K562 (cell line): ENCODE results near the gene VRK2. TPM values are rescaled to one million over a fixed set of nuclear protein-coding genes. Genes with fewer than 3 reads are reported as not detected.
A peak's percentile ranks its signal among the peaks of the same experiment; 100 is the strongest.

Source experiments
- ARID1B ChIP-seq: fragments of 450-650 bp; IDR thresholded peaks from 2 replicates; pipeline ENCODE4 v1.6.1; 2016; ENCODE audit warnings: antibody characterized with exemption, mild to moderate bottlenecking, inconsistent platforms
- ARID4B ChIP-seq: sonication (generic); formaldehyde crosslinking; IDR thresholded peaks from 2 replicates; pipeline ENCODE4 v1.8.0; 2022; ENCODE audit warnings: mild to moderate bottlenecking, missing genetic modification reagents
- BDP1 ChIP-seq: IDR thresholded peaks from 3 replicates; pipeline ENCODE4 v1.6.1; 2011; ENCODE audit not compliant: insufficient read length, insufficient read depth
- ELF4 ChIP-seq: fragments of 450-650 bp; formaldehyde crosslinking; IDR thresholded peaks from 2 replicates; pipeline ENCODE4 v1.4.0; 2022; ENCODE audit warnings: missing genetic modification characterization
- FOXK2 ChIP-seq, 2 experiments: fragments of 450-650 bp; IDR thresholded peaks in 1 of 2; conservative IDR thresholded peaks in 1 of 2; 2 replicates each; pipeline ENCODE4 v1.6.1; 2016; ENCODE audit warnings: low read depth in 2 of 2, mild to moderate bottlenecking in 1 of 2
- KAT2B ChIP-seq: IDR thresholded peaks from one replicate; pipeline ENCODE4 v1.6.1; 2012; ENCODE audit warnings: low read depth, mild to moderate bottlenecking, control low read depth, inconsistent platforms, low read length, moderate library complexity
- PRDM10 ChIP-seq: fragments of 450-650 bp; IDR thresholded peaks from 2 replicates; pipeline ENCODE4 v1.6.1; 2018; ENCODE audit not compliant: partially characterized antibody
- PURB ChIP-seq: sonication (generic); formaldehyde crosslinking; IDR thresholded peaks from 2 replicates; pipeline ENCODE4 v1.9.0; 2021; ENCODE audit warnings: low read depth, mild to moderate bottlenecking, missing genetic modification reagents
- RHOXF2B ChIP-seq: fragments of 250-450 bp; sonication (Bioruptor Pico); conservative IDR thresholded peaks from 2 replicates; pipeline ENCODE4 v1.5.1; 2021
- SREBF1 ChIP-seq: fragments of 150-350 bp; IDR thresholded peaks from 2 replicates; pipeline ENCODE4 v1.6.1; 2014; ENCODE audit warnings: antibody characterized with exemption, low read depth, low read length, borderline replicate concordance
- TAF7 ChIP-seq: fragments of 450-650 bp; IDR thresholded peaks from 2 replicates; pipeline ENCODE4 v1.6.1; 2016; ENCODE audit warnings: missing genetic modification characterization, missing compliant biosample characterization
- TCF3 ChIP-seq: sonication (generic); formaldehyde crosslinking; IDR thresholded peaks from 2 replicates; pipeline ENCODE4 v1.4.0; 2020; ENCODE audit warnings: mild to moderate bottlenecking, missing genetic modification reagents
- TSHZ1 ChIP-seq: fragments of 250-450 bp; sonication (Bioruptor Pico); IDR thresholded peaks from 2 replicates; pipeline ENCODE4 v1.4.0; 2020; ENCODE audit warnings: mild to moderate bottlenecking, moderate library complexity
- ZNF699 ChIP-seq: fragments of 250-450 bp; sonication (Bioruptor Pico); IDR thresholded peaks from 2 replicates; pipeline ENCODE4 v1.8.0; 2021; ENCODE audit warnings: mild to moderate bottlenecking, moderate library complexity; ENCODE audit not compliant: insufficient replicate concordance
- polyA plus RNA-seq, 8 experiments: library from polyadenylated mRNA; depleted of rRNA in 4 of 8; stranded (reverse) in 5 of 8; unstranded in 3 of 8; fragments of >200 nt; fragmentation: Nextera tagmentation in 2 of 8; fragmentation: Illumina TruSeq in 1 of 8; extraction: Ambion mirVana in 2 of 8; extraction: Trizol in 1 of 8; gene quantifications; 2 replicates each; pipeline versions ENCODE4 v1.2.1 to v1.2.3, GENCODE V29; 2011 to 2014; ENCODE audit warnings: inconsistent platforms in 1 of 8, missing spikeins in 1 of 8
- total RNA-seq, 7 experiments: library from RNA; depleted of rRNA in 6 of 7; stranded (reverse); fragments of >200 nt in 6 of 7; fragmentation: Illumina TruSeq in 2 of 7; extraction: Trizol in 2 of 7; gene quantifications; 2 replicates each; pipeline versions ENCODE4 v1.2.1 to v1.2.3, GENCODE V29; 2011 to 2021; ENCODE audit warnings: low replicate concordance in 1 of 7

Gene VRK2
- total and polyA plus RNA-seq, 9 of the 15 experiments (the other 6 are each of a cell fraction or from before 2014, with no cell fraction given), result 22.6 to 49.2 (median 36.2) TPM

- TF ChIP-seq PRDM10, result peak; percentile 65
- TF ChIP-seq BDP1, result no peak
- no peak for TF ChIP-seq ELF4
- no peak; a peak in 1 of 4 replicates for TF ChIP-seq FOXK2 (conservative IDR thresholded peaks at IDR 0.05 in 1 of 2, IDR thresholded peaks at IDR 0.05 in 1 of 2; ENCODE audit: low read depth in 2 of 2)
- no peak for TF ChIP-seq KAT2B
- no peak for TF ChIP-seq PURB (CRISPR knock-in tag)
- TF ChIP-seq TSHZ1 (CRISPR knock-in tag), result no peak
- peak; percentile 3; the same call in 1 of the 2 replicates for TF ChIP-seq ARID1B
- TF ChIP-seq ZNF699, result no peak
- TF ChIP-seq ARID4B (CRISPR knock-in tag), result no peak; the same call in 1 of the 2 replicates
- TF ChIP-seq TCF3, result no peak
- no peak for TF ChIP-seq SREBF1
- TF ChIP-seq TAF7 (tag), result peak; percentile 49; the same call in 1 of the 2 replicates
- TF ChIP-seq RHOXF2B (CRISPR knock-in tag), result no peak
Observed at GRCh38 chr2:58046585-58047372, at the start of gene VRK2 (continued).
